ENCODE results near the gene LRP5.
A peak's percentile ranks its signal among the peaks of the same experiment; 100 is the strongest.

The LRP5 gene

GRCh38 chr11:68312117-68312779 lies at the start of gene LRP5:
TSS of gene LRP5 (plus strand) at chr11:68312591. CDS start at chr11:68312715, 124 bp downstream.
- DNase-seq (ENCODE audit: low read depth) = no peak
- peak within 1 kb of the TSS; percentile 57 for H3K4me3 ChIP-seq (ENCODE audit: control insufficient read depth, low read depth, low read length)
- no peak for TF ChIP-seq CTCF (IDR thresholded peaks at IDR 0.05; ENCODE audit: control insufficient read depth, insufficient read depth, low read depth, low read length, missing control alignments)

GRCh38 chr11:68263444-68264035 lies 48.9 kb upstream of the LRP5 start:
- TF ChIP-seq CTCF (IDR thresholded peaks at IDR 0.05; ENCODE audit: control insufficient read depth, insufficient read depth, low read depth, low read length, missing control alignments) = no peak
- DNase-seq (ENCODE audit: low read depth) = no peak
- H3K4me3 ChIP-seq (ENCODE audit: control insufficient read depth, low read depth, low read length) = no peak overlapping the region

GRCh38 chr11:68264244-68264643 lies 48.1 kb upstream of the LRP5 start:
- H3K4me3 ChIP-seq (ENCODE audit: control insufficient read depth, low read depth, low read length) = no peak overlapping the region
- no peak for TF ChIP-seq CTCF (IDR thresholded peaks at IDR 0.05; ENCODE audit: control insufficient read depth, insufficient read depth, low read depth, low read length, missing control alignments)
- no peak for DNase-seq (ENCODE audit: low read depth)

GRCh38 chr11:68264741-68265540 lies 47.5 kb upstream of the LRP5 start:
- no peak overlapping the region for H3K4me3 ChIP-seq (ENCODE audit: control insufficient read depth, low read depth, low read length)
- no peak for TF ChIP-seq CTCF (IDR thresholded peaks at IDR 0.05; ENCODE audit: control insufficient read depth, insufficient read depth, low read depth, low read length, missing control alignments)
- no peak for DNase-seq (ENCODE audit: low read depth)

GRCh38 chr11:68266121-68266891 lies 46.1 kb upstream of the LRP5 start:
- H3K4me3 ChIP-seq (ENCODE audit: control insufficient read depth, low read depth, low read length) = no peak overlapping the region
- TF ChIP-seq CTCF (IDR thresholded peaks at IDR 0.05; ENCODE audit: control insufficient read depth, insufficient read depth, low read depth, low read length, missing control alignments) = no peak
- no peak for DNase-seq (ENCODE audit: low read depth)

Data from AG09309 (cell line).